Subcutaneous abdominal adipose tissue (tissue), 5 donors: ENCODE results near the gene ITPR1.

Experiments
- H3K27ac ChIP-seq: one replicate; pipeline ENCODE4 v1.7.0; 2013; ENCODE audit warnings: low read depth, mild to moderate bottlenecking, inconsistent platforms, low read length, moderate library complexity
- H3K27me3 ChIP-seq, 5 donors: one replicate each; pipeline ENCODE4 v1.7.0; 2013; ENCODE audit warnings: low read length in 5 of 5, inconsistent platforms in 1 of 5; ENCODE audit not compliant: control insufficient read depth in 5 of 5, insufficient read depth in 4 of 5
- H3K36me3 ChIP-seq, 5 donors: one replicate each; pipeline ENCODE4 v1.7.0; 2013; ENCODE audit warnings: low read length in 5 of 5; ENCODE audit not compliant: control insufficient read depth in 5 of 5, insufficient read depth in 5 of 5
- H3K4me1 ChIP-seq, 5 donors: one replicate each; pipeline ENCODE4 v1.7.0; 2013; ENCODE audit warnings: low read length in 5 of 5, mild to moderate bottlenecking in 3 of 5, moderate library complexity in 1 of 5; ENCODE audit not compliant: control insufficient read depth in 5 of 5, insufficient read depth in 5 of 5
- H3K4me3 ChIP-seq, 5 donors: one replicate each; pipeline ENCODE4 v1.7.0; 2013; ENCODE audit warnings: low read length in 5 of 5, low read depth in 1 of 5
- H3K9ac ChIP-seq, 5 donors: one replicate each; pipeline ENCODE4 v1.7.0; 2013; ENCODE audit warnings: low read length in 5 of 5, mild to moderate bottlenecking in 4 of 5, moderate library complexity in 3 of 5
- H3K9me3 ChIP-seq, 5 donors: one replicate each; pipeline ENCODE4 v1.7.0; 2013; ENCODE audit warnings: low read length in 5 of 5; ENCODE audit not compliant: control insufficient read depth in 5 of 5
- donor health status: healthy.
- donor health status: healthy.
- donor health status: healthy.
- donor health status: healthy.
- donor health status: healthy.

Gene ITPR1

GRCh38 chr3:4718179-4718736 is 225.1 kb downstream of the ITPR1 start:
- H3K9me3 ChIP-seq: no peaks in the 10 kb centered on the region
- H3K9ac ChIP-seq: no peak overlapping the region
- no peak overlapping the region for H3K27ac ChIP-seq
- no peak overlapping the region for H3K4me3 ChIP-seq
- H3K27me3 ChIP-seq: no peaks in the 10 kb centered on the region
- peaks cover 0 to 12% (median 5%) of the 10 kb centered on the region in 5 donors for H3K36me3 ChIP-seq
- H3K4me1 ChIP-seq: peaks cover 4 to 39% (median 26%) of the 10 kb centered on the region in 5 donors

GRCh38 chr3:4719046-4719501 is 225.9 kb downstream of the ITPR1 start:
- Histone ChIP-seq H3K4me1 (peaks cover 4 to 39% (median 29%) of the 10 kb centered on the region in 5 donors), H3K27ac (no peak overlapping the region), H3K4me3 (no peak overlapping the region), H3K9ac (no peak overlapping the region), H3K27me3 (no peaks in the 10 kb centered on the region), H3K36me3 (peaks cover 0 to 6% (median 3%) of the 10 kb centered on the region in 5 donors), H3K9me3 (no peaks in the 10 kb centered on the region)

GRCh38 chr3:4720316-4721075 is 227.3 kb downstream of the ITPR1 start:
- Histone ChIP-seq H3K9me3 (no peaks in the 10 kb centered on the region), H3K27me3 (no peaks in the 10 kb centered on the region), H3K9ac (peak overlapping the region in 3 of 5 donors; percentile 29 to 31 (median 30)), H3K27ac (peak overlapping the region; percentile 56), H3K36me3 (peaks cover 0 to 11% (median 0%) of the 10 kb centered on the region in 5 donors), H3K4me1 (peaks cover 4 to 39% (median 33%) of the 10 kb centered on the region in 5 donors), H3K4me3 (no peak overlapping the region)

- peaks cover 4 to 39% (median 33%) of the 10 kb centered on the region in 5 donors for H3K4me1 ChIP-seq
Observed at GRCh38 chr3:4721511-4721911, 228.4 kb downstream of the ITPR1 start.

GRCh38 chr3:4722103-4722502 is 229.0 kb downstream of the ITPR1 start:
- H3K36me3 ChIP-seq: peaks cover 0 to 11% (median 1%) of the 10 kb centered on the region in 5 donors
- peak overlapping the region in 1 of 5 donors; percentile 38 for H3K9ac ChIP-seq
- peaks cover 4 to 37% (median 28%) of the 10 kb centered on the region in 5 donors for H3K4me1 ChIP-seq
- H3K27me3 ChIP-seq: no peaks in the 10 kb centered on the region
- H3K4me3 ChIP-seq: no peak overlapping the region
- peak overlapping the region; percentile 60 for H3K27ac ChIP-seq
- no peaks in the 10 kb centered on the region for H3K9me3 ChIP-seq

More at GRCh38 chr3:4721511-4721911, 228.4 kb downstream of the ITPR1 start:
- H3K36me3 ChIP-seq: peaks cover 0 to 11% (median 0%) of the 10 kb centered on the region in 5 donors
- peak overlapping the region; percentile 60 for H3K27ac ChIP-seq
- peak overlapping the region in 2 of 5 donors; percentile 38 to 44 for H3K9ac ChIP-seq
- no peaks in the 10 kb centered on the region for H3K9me3 ChIP-seq
- no peaks in the 10 kb centered on the region for H3K27me3 ChIP-seq
- no peak overlapping the region for H3K4me3 ChIP-seq

- Histone ChIP-seq H3K36me3 (peaks cover 0 to 13% (median 2%) of the 10 kb centered on the region in 5 donors), H3K4me3 (no peak overlapping the region), H3K9ac (no peak overlapping the region), H3K4me1 (peaks cover 4 to 34% (median 22%) of the 10 kb centered on the region in 5 donors), H3K27me3 (no peaks in the 10 kb centered on the region), H3K27ac (no peak overlapping the region), H3K9me3 (no peaks in the 10 kb centered on the region)
Observed at GRCh38 chr3:4724051-4724629, 231.0 kb downstream of the ITPR1 start.

- H3K27ac ChIP-seq: no peak overlapping the region
- no peaks in the 10 kb centered on the region for H3K9me3 ChIP-seq
- H3K9ac ChIP-seq: no peak overlapping the region
- no peaks in the 10 kb centered on the region for H3K27me3 ChIP-seq
- peaks cover 0 to 13% (median 2%) of the 10 kb centered on the region in 5 donors for H3K36me3 ChIP-seq
- peaks cover 0 to 18% (median 7%) of the 10 kb centered on the region in 5 donors for H3K4me1 ChIP-seq
- H3K4me3 ChIP-seq: no peak overlapping the region
Observed at GRCh38 chr3:4726549-4726948, 233.4 kb downstream of the ITPR1 start.

- Histone ChIP-seq H3K27me3 (no peaks in the 10 kb centered on the region), H3K4me1 (peaks cover 0 to 8% (median 5%) of the 10 kb centered on the region in 5 donors), H3K9me3 (no peaks in the 10 kb centered on the region), H3K9ac (no peak overlapping the region), H3K27ac (no peak overlapping the region), H3K36me3 (peaks cover 0 to 12% (median 3%) of the 10 kb centered on the region in 5 donors), H3K4me3 (no peak overlapping the region)
Observed at GRCh38 chr3:4729061-4729973, 236.2 kb downstream of the ITPR1 start.

- peaks cover 0 to 7% (median 6%) of the 10 kb centered on the region in 5 donors for H3K4me1 ChIP-seq
- no peak overlapping the region for H3K9ac ChIP-seq
- H3K4me3 ChIP-seq: no peak overlapping the region
- no peaks in the 10 kb centered on the region for H3K9me3 ChIP-seq
- peaks cover 0 to 4% (median 0%) of the 10 kb centered on the region in 5 donors for H3K36me3 ChIP-seq
- no peak overlapping the region for H3K27ac ChIP-seq
- H3K27me3 ChIP-seq: no peaks in the 10 kb centered on the region
Observed at GRCh38 chr3:4730719-4731118, 237.6 kb downstream of the ITPR1 start.
